ENCODE results near the gene MYO7A.
"Not testable (repeated sequence)": the region's sequence is repeated elsewhere in the genome, so short reads cannot be mapped to it uniquely, and the experiment has no call there.

- not testable (repeated sequence) for TF ChIP-seq CTCF (conservative IDR thresholded peaks at IDR 0.05; ENCODE audit: low read depth in 2 of 2); CREB1 (CRISPR knock-in tag; IDR thresholded peaks at IDR 0.05; ENCODE audit: low read depth); EZH2 (IDR thresholded peaks at IDR 0.05; ENCODE audit: low read depth, unreplicated experiment); ZNF462 (CRISPR knock-in tag; IDR thresholded peaks at IDR 0.05); REST (IDR thresholded peaks at IDR 0.05; ENCODE audit: unreplicated experiment); POLR2AphosphoS5 (IDR thresholded peaks at IDR 0.05; ENCODE audit: low read depth); ZNF114 (CRISPR knock-in tag; IDR thresholded peaks at IDR 0.05); ZNF331 (CRISPR knock-in tag; IDR thresholded peaks at IDR 0.05; ENCODE audit: low read depth); JUNB (IDR thresholded peaks at IDR 0.05; ENCODE audit: unreplicated experiment); NANOG (IDR thresholded peaks at IDR 0.05; ENCODE audit: borderline replicate concordance); EZH2phosphoT487 (IDR thresholded peaks at IDR 0.05; ENCODE audit: unreplicated experiment)
Measured at GRCh38 chr11:77097180-77097579, 30.9 kb upstream of the MYO7A start.
